Heart right ventricle (tissue), 16 donors: ENCODE measurements around the gene KCNJ3. TPM values are rescaled to one million over a fixed set of nuclear protein-coding genes. Genes with fewer than 3 reads are reported as not detected.

Experiments used
- ATAC-seq, 8 donors: fragments of 200-7000 bp; cut with Tn5 transposase; one replicate each; pipeline ENCODE4 v1.9.1; 2020; ENCODE audit warnings: mild to moderate bottlenecking in 8 of 8, moderate library complexity in 8 of 8, moderate number of reproducible peaks in 1 of 8
- DNase-seq, 2 donors: peaks; one replicate each; pipeline ENCODE4 v3.0.0-alpha.2; 2020
- H3K27ac ChIP-seq, 10 donors: fragments of 200-600 bp; sonication (generic) in 2 of 10; one replicate each; pipeline versions ENCODE4 v1.5.0 to v1.8.0; 2020 to 2022; ENCODE audit warnings: mild to moderate bottlenecking in 3 of 10
- H3K27me3 ChIP-seq, 7 donors: fragments of 200-600 bp; one replicate each; pipeline ENCODE4 v1.8.0; 2021 to 2022; ENCODE audit warnings: mild to moderate bottlenecking in 2 of 7
- H3K36me3 ChIP-seq, 9 donors: fragments of 200-600 bp; sonication (generic) in 1 of 9; one replicate each; pipeline versions ENCODE4 v1.5.0 to v1.8.0; 2020 to 2022; ENCODE audit warnings: mild to moderate bottlenecking in 2 of 9
- H3K4me1 ChIP-seq, 9 donors: fragments of 200-600 bp; sonication (generic) in 1 of 9; one replicate each; pipeline versions ENCODE4 v1.5.0 to v1.8.0; 2020 to 2022; ENCODE audit warnings: mild to moderate bottlenecking in 4 of 9
- H3K4me3 ChIP-seq, 10 donors: fragments of 200-600 bp; sonication (generic) in 2 of 10; one replicate each; pipeline versions ENCODE4 v1.5.0 to v1.8.0; 2020 to 2022; ENCODE audit warnings: mild to moderate bottlenecking in 7 of 10, moderate library complexity in 2 of 10
- H3K9me3 ChIP-seq, 11 donors: fragments of 200-600 bp in 10 of 11; sonication (generic) in 2 of 11; one replicate each; pipeline versions ENCODE4 v1.5.0 to v1.8.0; 2013 to 2022; ENCODE audit warnings: mild to moderate bottlenecking in 2 of 11, control low read depth in 1 of 11, moderate library complexity in 1 of 11
- CTCF ChIP-seq, 9 donors: fragments of 200-600 bp; sonication (generic) in 2 of 9; IDR thresholded peaks; one replicate each; pipeline versions ENCODE4 v1.5.0 to v1.8.0; 2021 to 2022; ENCODE audit warnings: antibody characterized with exemption in 9 of 9, mild to moderate bottlenecking in 5 of 9, moderate library complexity in 1 of 9
- WGBS, 2 donors: extraction: QIAGEN DNeasy Blood & Tissue Kit; methylation state at CpG; one replicate each; pipeline ENCODE4 v1.1.7; 2013; ENCODE audit warnings: inconsistent platforms in 1 of 2; 5-methylcytosine and 5-hydroxymethylcytosine counted together
- intact Hi-C, 10 donors: fragments of 100-400 bp; cut with DNase I; formaldehyde crosslinking; loops; one replicate each; pipeline versions ENCODE4 v1.11.1 to v1.14.2; 2022
- polyA plus RNA-seq, 2 donors: library from polyadenylated mRNA; stranded (reverse); fragments of 200-250 nt; gene quantifications; one replicate each; pipeline ENCODE4 v1.2.3, GENCODE V29; 2013
- total RNA-seq, 10 donors: library from RNA; stranded (reverse); fragmentation: NEBNext Ultra II Directional in 3 of 10; extraction: Animal tissue kit (Norgen Biotek cat#: 25700) in 3 of 10; gene quantifications; one replicate each; pipeline versions ENCODE4 v1.2.1 to v1.2.4, GENCODE V29; 2021 to 2023
- donor health status: Arrhythmogenic right ventricular cardiomyopathy.
- donor health status: ischemic (EF 13 %, LVEDD 7.1; RV severe dilation, severe dysfunction).
- donor health status: healthy with polysubstance abuse.
- donor health status: DM: no; HTN: yes; CAD: no.
- donor health status: DM: no; HTN: no; CAD: no.
- donor health status: ischemic (EF 25% LVEDD 6.9; RV normal size, moderate dysfunction).
- donor health status: ischemic (EF 25% LVEDD 5.7; RV mildly dilated, moderate dysfunction).
- donor health status: healthy.
- donor health status: DM: yes; HTN: yes; CAD: no.
- donor health status: Ischemic cardiomyopathy.
- donor health status: ischemic (EF 35%, LVEDD 5.7; RV mildly dilated, moderate dysfunction).
- donor health status: nonischemic (EF 11% LVEDD 7.7; RV severe dilation, severe dysfunction).
- donor health status: DM: yes; HTN: yes; CAD: no.
- donor health status: PGD.
- donor health status: ischemic (EF 29% LVEDD 5.4; RV normal size, mild dysfunction).
- donor health status: nonischemic (EF 23%, LVEDD 6.1; RV moderate dilation, normal function).

KCNJ3 gene
- total and polyA plus RNA-seq, 12 donors, result 0.01 to 4.7 (median 1.5) TPM

DNA sequence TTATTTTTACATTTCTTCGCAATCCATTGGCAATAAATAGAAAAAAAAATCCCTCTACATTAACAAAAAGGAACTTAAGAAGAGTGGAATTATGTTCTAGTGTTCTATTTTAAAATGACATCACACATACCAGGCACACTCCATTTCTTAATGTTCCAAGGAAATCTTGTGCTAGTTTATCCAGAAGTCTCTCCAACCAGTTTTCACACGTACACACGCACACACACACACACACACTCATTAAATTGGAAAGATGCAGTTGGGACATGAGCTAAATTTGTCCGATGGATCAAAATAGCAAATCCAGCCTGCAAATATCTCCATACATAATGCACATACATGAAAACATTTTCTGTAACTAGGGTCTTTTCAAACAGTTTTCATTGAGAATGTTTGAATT is 78.3 kb downstream of the KCNJ3 start:
- no peak for DNase-seq
- no peaks in the 10 kb centered on the region for H3K36me3 ChIP-seq
- no peaks in the 10 kb centered on the region for H3K27me3 ChIP-seq
- 82 to 88% methylated on average over 4 of the region's 4 CpGs for WGBS, 2 donors
- no peaks in the 10 kb centered on the region for H3K4me1 ChIP-seq
- intact Hi-C loops, result no loop called here
- H3K9me3 ChIP-seq, result no peaks in the 10 kb centered on the region
- H3K4me3 ChIP-seq, result no peak overlapping the region
- TF ChIP-seq CTCF (IDR thresholded peaks at IDR 0.05), result no peak
- ATAC-seq, result no peak
- no peak overlapping the region for H3K27ac ChIP-seq

DNA sequence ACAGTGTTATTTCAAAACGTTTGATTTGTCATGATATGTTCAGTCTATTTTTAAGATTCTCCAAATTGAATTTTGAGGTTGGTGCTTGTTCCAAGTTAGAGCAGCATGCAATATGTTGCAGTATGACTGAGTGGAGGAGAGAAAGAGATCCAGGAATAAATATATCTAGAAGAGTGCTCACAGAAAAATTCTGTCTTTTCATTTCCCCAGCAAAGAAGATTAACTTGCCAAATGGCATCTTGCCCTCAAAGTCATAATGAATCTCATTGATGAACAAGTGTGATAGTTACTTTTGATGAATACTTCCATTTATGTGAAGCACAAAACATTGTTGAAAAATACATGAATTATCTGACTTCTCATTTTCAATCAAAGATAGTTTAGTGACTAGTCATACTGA is 95.9 kb downstream of the KCNJ3 start:
- WGBS, 2 donors, result 31 to 46% methylated on average over 1 of the region's 1 CpG
- TF ChIP-seq CTCF (IDR thresholded peaks at IDR 0.05), result no peak
- Histone ChIP-seq H3K4me1 (no peaks in the 10 kb centered on the region), H3K27me3 (no peaks in the 10 kb centered on the region), H3K9me3 (no peaks in the 10 kb centered on the region), H3K36me3 (no peaks in the 10 kb centered on the region), H3K4me3 (no peak overlapping the region), H3K27ac (no peak overlapping the region)
- ATAC-seq (no peak), DNase-seq (no peak)
- intact Hi-C loops, result no loop called here

- Histone ChIP-seq H3K27me3 (no peaks in the 10 kb centered on the region), H3K9me3 (no peaks in the 10 kb centered on the region), H3K4me1 (no peaks in the 10 kb centered on the region), H3K36me3 (no peaks in the 10 kb centered on the region), H3K4me3 (no peak overlapping the region), H3K27ac (no peak overlapping the region)
- ATAC-seq, result no peak
- no peak for TF ChIP-seq CTCF (IDR thresholded peaks at IDR 0.05)
- intact Hi-C loops, result no loop called here
- WGBS, 2 donors, result 78% methylated on average over 3 of the region's 3 CpGs
- DNase-seq, result no peak
Observed at GRCh38 chr2:154795651-154796050, 97.2 kb downstream of the KCNJ3 start.

DNA sequence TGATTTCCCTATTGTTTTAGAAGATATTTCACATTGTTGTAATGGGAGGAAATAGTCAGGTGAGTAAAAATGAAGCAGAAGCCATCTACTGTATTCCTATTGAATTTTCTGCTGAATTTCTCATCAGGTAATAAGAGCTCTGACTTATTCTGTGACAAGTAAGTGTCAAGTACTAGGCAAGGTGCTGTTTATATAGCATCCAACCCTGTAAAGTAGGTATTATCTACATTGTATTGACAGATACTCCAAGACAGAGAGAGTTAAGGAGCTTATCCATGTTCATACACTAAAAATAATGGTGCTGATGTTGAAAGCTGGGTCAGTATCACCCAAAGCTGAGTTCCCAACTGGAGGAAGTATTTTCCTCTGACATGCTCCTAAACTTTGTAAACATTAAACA is 106.0 kb downstream of the KCNJ3 start:
- DNase-seq (no peak), ATAC-seq (no peak)
- no peak overlapping the region for H3K4me3 ChIP-seq
- no peaks in the 10 kb centered on the region for H3K4me1 ChIP-seq
- no peak overlapping the region for H3K27ac ChIP-seq
- no peaks in the 10 kb centered on the region for H3K27me3 ChIP-seq
- intact Hi-C loops, result no loop called here
- H3K9me3 ChIP-seq, result peaks cover 0 to 11% (median 0%) of the 10 kb centered on the region in 11 donors
- no peak for TF ChIP-seq CTCF (IDR thresholded peaks at IDR 0.05)
- H3K36me3 ChIP-seq, result no peaks in the 10 kb centered on the region

- Histone ChIP-seq H3K4me3 (no peak overlapping the region), H3K27ac (no peak overlapping the region), H3K27me3 (no peaks in the 10 kb centered on the region), H3K9me3 (no peaks in the 10 kb centered on the region), H3K36me3 (no peaks in the 10 kb centered on the region), H3K4me1 (no peaks in the 10 kb centered on the region)
- ATAC-seq, result no peak
- DNase-seq, result no peak
- intact Hi-C loops, result no loop called here
- no peak for TF ChIP-seq CTCF (IDR thresholded peaks at IDR 0.05)
- 80 to 88% methylated on average over 1 of the region's 1 CpG for WGBS, 2 donors
Observed at GRCh38 chr2:154813636-154814035, 115.1 kb downstream of the KCNJ3 start.
